ENCODE data around the gene AHRR.

- TF ChIP-seq, protein P1, sequence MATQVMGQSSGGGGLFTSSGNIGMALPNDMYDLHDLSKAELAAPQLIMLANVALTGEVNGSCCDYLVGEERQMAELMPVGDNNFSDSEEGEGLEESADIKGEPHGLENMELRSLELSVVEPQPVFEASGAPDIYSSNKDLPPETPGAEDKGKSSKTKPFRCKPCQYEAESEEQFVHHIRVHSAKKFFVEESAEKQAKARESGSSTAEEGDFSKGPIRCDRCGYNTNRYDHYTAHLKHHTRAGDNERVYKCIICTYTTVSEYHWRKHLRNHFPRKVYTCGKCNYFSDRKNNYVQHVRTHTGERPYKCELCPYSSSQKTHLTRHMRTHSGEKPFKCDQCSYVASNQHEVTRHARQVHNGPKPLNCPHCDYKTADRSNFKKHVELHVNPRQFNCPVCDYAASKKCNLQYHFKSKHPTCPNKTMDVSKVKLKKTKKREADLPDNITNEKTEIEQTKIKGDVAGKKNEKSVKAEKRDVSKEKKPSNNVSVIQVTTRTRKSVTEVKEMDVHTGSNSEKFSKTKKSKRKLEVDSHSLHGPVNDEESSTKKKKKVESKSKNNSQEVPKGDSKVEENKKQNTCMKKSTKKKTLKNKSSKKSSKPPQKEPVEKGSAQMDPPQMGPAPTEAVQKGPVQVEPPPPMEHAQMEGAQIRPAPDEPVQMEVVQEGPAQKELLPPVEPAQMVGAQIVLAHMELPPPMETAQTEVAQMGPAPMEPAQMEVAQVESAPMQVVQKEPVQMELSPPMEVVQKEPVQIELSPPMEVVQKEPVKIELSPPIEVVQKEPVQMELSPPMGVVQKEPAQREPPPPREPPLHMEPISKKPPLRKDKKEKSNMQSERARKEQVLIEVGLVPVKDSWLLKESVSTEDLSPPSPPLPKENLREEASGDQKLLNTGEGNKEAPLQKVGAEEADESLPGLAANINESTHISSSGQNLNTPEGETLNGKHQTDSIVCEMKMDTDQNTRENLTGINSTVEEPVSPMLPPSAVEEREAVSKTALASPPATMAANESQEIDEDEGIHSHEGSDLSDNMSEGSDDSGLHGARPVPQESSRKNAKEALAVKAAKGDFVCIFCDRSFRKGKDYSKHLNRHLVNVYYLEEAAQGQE (IDR thresholded peaks at IDR 0.05; ENCODE audit: insufficient read depth in 1 of 2, low read depth in 2 of 2, low read length in 2 of 2) = no peak
- no peak for TF ChIP-seq TAF1 (IDR thresholded peaks at IDR 0.05; ENCODE audit: borderline replicate concordance, insufficient read depth, low read length)
Measured at GRCh38 chr5:465591-466403, 144.3 kb downstream of the AHRR start.

Measured in PFSK-1 (cell line).